Esophagus muscularis mucosa (tissue), 3 donors: ENCODE measurements around the gene SLC28A1.

Experiments used
- POLR2A ChIP-seq: fragments of 450-650 bp; IDR thresholded peaks from one replicate; pipeline ENCODE4 v1.6.1; 2017; ENCODE audit warnings: antibody characterized with exemption, moderate library complexity, mild to moderate bottlenecking, low read depth
- TF ChIP-seq, protein P1 (sequence below), 3 experiments: fragments of 200-600 bp in 2 of 3; fragments of 450-650 bp in 1 of 3; sonication (generic) in 2 of 3; IDR thresholded peaks; one replicate each; pipeline ENCODE4 v1.5.1; 2017 to 2019; ENCODE audit warnings: antibody characterized with exemption in 3 of 3, mild to moderate bottlenecking in 2 of 3, moderate library complexity in 1 of 3

GRCh38 chr15:84909029-84909428, 24.6 kb downstream of the SLC28A1 start:
- TF ChIP-seq, protein P1, sequence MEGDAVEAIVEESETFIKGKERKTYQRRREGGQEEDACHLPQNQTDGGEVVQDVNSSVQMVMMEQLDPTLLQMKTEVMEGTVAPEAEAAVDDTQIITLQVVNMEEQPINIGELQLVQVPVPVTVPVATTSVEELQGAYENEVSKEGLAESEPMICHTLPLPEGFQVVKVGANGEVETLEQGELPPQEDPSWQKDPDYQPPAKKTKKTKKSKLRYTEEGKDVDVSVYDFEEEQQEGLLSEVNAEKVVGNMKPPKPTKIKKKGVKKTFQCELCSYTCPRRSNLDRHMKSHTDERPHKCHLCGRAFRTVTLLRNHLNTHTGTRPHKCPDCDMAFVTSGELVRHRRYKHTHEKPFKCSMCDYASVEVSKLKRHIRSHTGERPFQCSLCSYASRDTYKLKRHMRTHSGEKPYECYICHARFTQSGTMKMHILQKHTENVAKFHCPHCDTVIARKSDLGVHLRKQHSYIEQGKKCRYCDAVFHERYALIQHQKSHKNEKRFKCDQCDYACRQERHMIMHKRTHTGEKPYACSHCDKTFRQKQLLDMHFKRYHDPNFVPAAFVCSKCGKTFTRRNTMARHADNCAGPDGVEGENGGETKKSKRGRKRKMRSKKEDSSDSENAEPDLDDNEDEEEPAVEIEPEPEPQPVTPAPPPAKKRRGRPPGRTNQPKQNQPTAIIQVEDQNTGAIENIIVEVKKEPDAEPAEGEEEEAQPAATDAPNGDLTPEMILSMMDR (IDR thresholded peaks at IDR 0.05), result no peak
- no peak for TF ChIP-seq POLR2A
